ENCODE data around the gene IFT122. TPM values are rescaled to one million over a fixed set of nuclear protein-coding genes. Genes with fewer than 3 reads are reported as not detected.

The IFT122 gene
- total RNA-seq, 1 donor from 2014 or later = 20.6 TPM

DNA sequence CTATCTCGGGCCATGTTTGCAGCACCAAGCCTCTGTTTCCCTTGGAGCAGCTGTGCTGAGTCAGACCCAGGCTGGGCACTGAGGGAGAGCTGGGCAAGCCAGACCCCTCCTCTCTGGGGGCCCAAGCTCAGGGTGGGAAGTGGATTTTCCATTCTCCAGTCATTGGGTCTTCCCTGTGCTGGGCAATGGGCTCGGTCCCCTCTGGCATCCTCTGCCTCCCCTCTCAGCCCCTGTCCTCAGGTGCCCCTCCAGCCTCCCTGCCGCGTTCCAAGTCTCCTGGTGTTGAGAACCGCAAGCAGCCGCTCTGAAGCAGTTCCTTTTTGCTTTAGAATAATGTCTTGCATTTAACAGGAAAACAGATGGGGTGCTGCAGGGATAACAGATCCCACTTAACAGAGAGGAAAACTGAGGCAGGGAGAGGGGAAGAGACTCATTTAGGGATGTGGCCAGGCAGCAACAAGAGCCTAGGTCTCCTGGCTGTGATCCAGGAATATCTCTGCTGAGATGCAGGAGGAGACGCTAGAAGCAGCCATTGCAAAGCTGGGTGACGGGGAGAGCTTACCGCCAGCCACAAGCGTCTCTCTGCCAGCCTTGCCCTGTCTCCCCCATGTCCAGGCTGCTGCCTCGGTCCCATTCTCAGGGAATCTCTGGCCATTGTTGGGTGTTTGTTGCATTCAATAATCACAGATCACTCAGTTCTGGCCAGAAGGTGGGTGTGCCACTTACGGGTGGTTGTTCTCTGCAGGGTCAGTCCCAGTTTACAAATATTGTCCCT lies 89.6 kb downstream of the IFT122 start:
- peaks cover 5% of the 10 kb centered on the region for H3K4me1 Mint-ChIP-seq (ENCODE audit: low read depth, unreplicated experiment)
- no peak overlapping the region for H3K4me3 Mint-ChIP-seq (ENCODE audit: unreplicated experiment)
- H3K27me3 Mint-ChIP-seq (ENCODE audit: unreplicated experiment) = peaks cover 7% of the 10 kb centered on the region
- H3K9me3 Mint-ChIP-seq (ENCODE audit: unreplicated experiment) = peaks cover 4% of the 10 kb centered on the region
- no peak for DNase-seq
- no peak overlapping the region for H3K27ac Mint-ChIP-seq (ENCODE audit: unreplicated experiment)
- TF ChIP-seq, protein P1, sequence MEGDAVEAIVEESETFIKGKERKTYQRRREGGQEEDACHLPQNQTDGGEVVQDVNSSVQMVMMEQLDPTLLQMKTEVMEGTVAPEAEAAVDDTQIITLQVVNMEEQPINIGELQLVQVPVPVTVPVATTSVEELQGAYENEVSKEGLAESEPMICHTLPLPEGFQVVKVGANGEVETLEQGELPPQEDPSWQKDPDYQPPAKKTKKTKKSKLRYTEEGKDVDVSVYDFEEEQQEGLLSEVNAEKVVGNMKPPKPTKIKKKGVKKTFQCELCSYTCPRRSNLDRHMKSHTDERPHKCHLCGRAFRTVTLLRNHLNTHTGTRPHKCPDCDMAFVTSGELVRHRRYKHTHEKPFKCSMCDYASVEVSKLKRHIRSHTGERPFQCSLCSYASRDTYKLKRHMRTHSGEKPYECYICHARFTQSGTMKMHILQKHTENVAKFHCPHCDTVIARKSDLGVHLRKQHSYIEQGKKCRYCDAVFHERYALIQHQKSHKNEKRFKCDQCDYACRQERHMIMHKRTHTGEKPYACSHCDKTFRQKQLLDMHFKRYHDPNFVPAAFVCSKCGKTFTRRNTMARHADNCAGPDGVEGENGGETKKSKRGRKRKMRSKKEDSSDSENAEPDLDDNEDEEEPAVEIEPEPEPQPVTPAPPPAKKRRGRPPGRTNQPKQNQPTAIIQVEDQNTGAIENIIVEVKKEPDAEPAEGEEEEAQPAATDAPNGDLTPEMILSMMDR (IDR thresholded peaks at IDR 0.05; ENCODE audit: partially characterized antibody, unreplicated experiment) = no peak
- H3K36me3 Mint-ChIP-seq (ENCODE audit: unreplicated experiment) = no peaks in the 10 kb centered on the region

DNA sequence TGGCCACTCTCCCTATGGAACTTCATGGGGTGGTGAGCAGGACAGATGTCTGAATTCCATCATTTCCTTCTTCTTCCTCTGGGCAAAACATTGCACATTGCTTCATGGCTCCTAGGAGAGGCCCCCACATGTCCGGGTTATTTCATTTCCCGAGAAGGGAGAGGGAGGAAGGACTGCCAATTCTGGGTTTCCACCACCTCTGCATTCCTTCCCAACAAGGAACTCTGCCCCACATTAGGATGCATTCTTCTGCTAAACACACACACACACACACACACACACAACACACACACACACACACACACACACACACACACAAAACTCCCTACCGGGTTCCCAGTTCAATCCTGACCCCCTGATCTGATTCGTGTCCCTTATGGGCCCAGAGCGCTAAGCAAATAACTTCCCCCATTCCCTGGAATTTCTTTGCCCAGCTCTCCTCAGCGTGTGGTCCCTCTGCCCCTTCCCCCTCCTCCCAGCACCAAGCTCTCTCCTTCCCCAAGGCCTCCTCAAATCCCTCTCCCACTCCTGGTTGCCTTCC lies 90.3 kb downstream of the IFT122 start:
- H3K9me3 Mint-ChIP-seq (ENCODE audit: unreplicated experiment) = peaks cover 4% of the 10 kb centered on the region
- H3K27me3 Mint-ChIP-seq (ENCODE audit: unreplicated experiment) = peaks cover 7% of the 10 kb centered on the region
- no peak for DNase-seq
- no peak overlapping the region for H3K4me3 Mint-ChIP-seq (ENCODE audit: unreplicated experiment)
- H3K4me1 Mint-ChIP-seq (ENCODE audit: low read depth, unreplicated experiment) = peaks cover 5% of the 10 kb centered on the region
- no peaks in the 10 kb centered on the region for H3K36me3 Mint-ChIP-seq (ENCODE audit: unreplicated experiment)
- TF ChIP-seq, protein P1 (IDR thresholded peaks at IDR 0.05; ENCODE audit: partially characterized antibody, unreplicated experiment) = no peak
- no peak overlapping the region for H3K27ac Mint-ChIP-seq (ENCODE audit: unreplicated experiment)

DNA sequence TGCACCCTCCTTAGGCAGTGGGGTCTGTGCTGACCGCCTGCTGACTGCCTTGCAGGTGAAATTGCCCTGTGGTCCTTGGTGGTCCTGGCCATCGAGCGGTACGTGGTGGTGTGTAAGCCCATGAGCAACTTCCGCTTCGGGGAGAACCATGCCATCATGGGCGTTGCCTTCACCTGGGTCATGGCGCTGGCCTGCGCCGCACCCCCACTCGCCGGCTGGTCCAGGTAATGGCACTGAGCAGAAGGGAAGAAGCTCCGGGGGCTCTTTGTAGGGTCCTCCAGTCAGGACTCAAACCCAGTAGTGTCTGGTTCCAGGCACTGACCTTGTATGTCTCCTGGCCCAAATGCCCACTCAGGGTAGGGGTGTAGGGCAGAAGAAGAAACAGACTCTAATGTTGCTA lies 90.8 kb downstream of the IFT122 start:
- no peak for DNase-seq
- Mint-ChIP-seq H3K4me3 (ENCODE audit: unreplicated experiment) (no peak overlapping the region), H3K27me3 (ENCODE audit: unreplicated experiment) (peaks cover 7% of the 10 kb centered on the region), H3K27ac (ENCODE audit: unreplicated experiment) (no peak overlapping the region), H3K4me1 (ENCODE audit: low read depth, unreplicated experiment) (peaks cover 5% of the 10 kb centered on the region), H3K36me3 (ENCODE audit: unreplicated experiment) (no peaks in the 10 kb centered on the region), H3K9me3 (ENCODE audit: unreplicated experiment) (peaks cover 4% of the 10 kb centered on the region)
- TF ChIP-seq, protein P1 (IDR thresholded peaks at IDR 0.05; ENCODE audit: partially characterized antibody, unreplicated experiment) = no peak

DNA sequence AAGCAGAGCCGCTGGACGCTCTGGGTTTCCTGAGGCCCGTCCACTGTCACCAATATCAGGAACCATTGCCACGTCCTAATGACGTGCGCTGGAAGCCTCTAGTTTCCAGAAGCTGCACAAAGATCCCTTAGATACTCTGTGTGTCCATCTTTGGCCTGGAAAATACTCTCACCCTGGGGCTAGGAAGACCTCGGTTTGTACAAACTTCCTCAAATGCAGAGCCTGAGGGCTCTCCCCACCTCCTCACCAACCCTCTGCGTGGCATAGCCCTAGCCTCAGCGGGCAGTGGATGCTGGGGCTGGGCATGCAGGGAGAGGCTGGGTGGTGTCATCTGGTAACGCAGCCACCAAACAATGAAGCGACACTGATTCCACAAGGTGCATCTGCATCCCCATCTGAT lies 91.7 kb downstream of the IFT122 start:
- Mint-ChIP-seq H3K27ac (ENCODE audit: unreplicated experiment) (no peak overlapping the region), H3K9me3 (ENCODE audit: unreplicated experiment) (peaks cover 3% of the 10 kb centered on the region)

More for the DNA sequence above, 91.7 kb downstream of the IFT122 start:
- DNase-seq = no peak
- TF ChIP-seq, protein P1 (IDR thresholded peaks at IDR 0.05; ENCODE audit: partially characterized antibody, unreplicated experiment) = no peak
- H3K27me3 Mint-ChIP-seq (ENCODE audit: unreplicated experiment) = peaks cover 7% of the 10 kb centered on the region
- H3K36me3 Mint-ChIP-seq (ENCODE audit: unreplicated experiment) = no peaks in the 10 kb centered on the region
- H3K4me3 Mint-ChIP-seq (ENCODE audit: unreplicated experiment) = no peak overlapping the region
- H3K4me1 Mint-ChIP-seq (ENCODE audit: low read depth, unreplicated experiment) = peaks cover 6% of the 10 kb centered on the region

All from glutamatergic neuron (in vitro differentiated cells).